ENCODE data around the gene SMARCA4.
"Not testable (repeated sequence)": the region's sequence is repeated elsewhere in the genome, so short reads cannot be mapped to it uniquely, and the experiment has no call there.

The SMARCA4 gene

GRCh38 chr19:11067356-11068113 is 106.7 kb downstream of the SMARCA4 start:
- no peak for TF ChIP-seq POLR2AphosphoS5 (IDR thresholded peaks at IDR 0.05; ENCODE audit: low read depth, low read length)
- TF ChIP-seq TAF1 (IDR thresholded peaks at IDR 0.05; ENCODE audit: borderline replicate concordance, low read depth, low read length): no peak
- TF ChIP-seq POLR2A (IDR thresholded peaks at IDR 0.05; ENCODE audit: low read depth, low read length): no peak
- DNase-seq (ENCODE audit: insufficient read length) (no peak), FAIRE-seq (peak; percentile 33)

DNA sequence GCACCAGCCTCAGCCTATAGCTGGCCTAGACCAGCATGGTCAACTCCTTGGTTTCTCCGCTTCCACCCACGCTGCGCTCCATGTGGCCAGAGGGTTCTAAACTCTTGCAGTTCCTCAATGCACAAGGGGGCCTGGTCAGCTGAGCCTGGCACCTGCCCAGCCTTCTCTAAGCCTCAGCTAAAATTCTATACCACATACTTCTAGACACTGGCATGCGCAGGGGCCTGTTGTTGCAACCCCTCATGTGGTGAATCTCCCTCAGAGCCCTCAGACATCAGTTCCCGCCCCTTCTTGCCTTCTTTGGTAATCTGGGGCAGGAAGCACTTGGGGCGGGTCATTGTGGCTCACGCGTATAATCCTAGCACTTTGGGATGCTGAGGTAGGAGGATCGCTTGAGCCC is 108.7 kb downstream of the SMARCA4 start:
- FAIRE-seq: no peak
- DNase-seq (ENCODE audit: insufficient read length): no peak
- TF ChIP-seq TAF1 (IDR thresholded peaks at IDR 0.05; ENCODE audit: borderline replicate concordance, low read depth, low read length) (no peak), POLR2A (IDR thresholded peaks at IDR 0.05; ENCODE audit: low read depth, low read length) (no peak), POLR2AphosphoS5 (IDR thresholded peaks at IDR 0.05; ENCODE audit: low read depth, low read length) (no peak)

DNA sequence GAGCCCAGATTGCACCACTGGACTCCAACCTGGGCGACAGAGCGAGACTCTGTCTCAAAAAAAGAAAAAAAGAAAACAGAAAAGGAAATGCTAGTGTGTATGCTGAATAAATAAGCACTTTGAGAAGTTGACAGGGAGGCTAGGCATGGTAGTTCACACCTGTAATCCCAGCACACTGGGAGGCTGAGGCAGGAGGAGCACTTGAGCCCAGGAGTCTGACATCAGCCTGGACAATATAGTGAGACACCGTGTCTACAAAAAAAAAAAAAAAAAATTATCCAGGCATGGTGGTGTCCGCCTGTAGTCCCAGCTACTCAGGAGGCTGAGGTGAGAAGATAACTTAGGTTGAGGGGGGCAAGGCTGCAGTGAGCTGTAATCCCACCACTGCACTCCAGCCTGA is 109.3 kb downstream of the SMARCA4 start:
- TF ChIP-seq TAF1 (IDR thresholded peaks at IDR 0.05; ENCODE audit: borderline replicate concordance, low read depth, low read length): no peak
- TF ChIP-seq POLR2A (IDR thresholded peaks at IDR 0.05; ENCODE audit: low read depth, low read length): no peak
- TF ChIP-seq POLR2AphosphoS5 (IDR thresholded peaks at IDR 0.05; ENCODE audit: low read depth, low read length): no peak
- DNase-seq (ENCODE audit: insufficient read length) (no peak), FAIRE-seq (no peak)

GRCh38 chr19:11073568-11073967 is 112.7 kb downstream of the SMARCA4 start:
- no peak for TF ChIP-seq TAF1 (IDR thresholded peaks at IDR 0.05; ENCODE audit: borderline replicate concordance, low read depth, low read length)
- TF ChIP-seq POLR2AphosphoS5 (IDR thresholded peaks at IDR 0.05; ENCODE audit: low read depth, low read length): no peak
- no peak for TF ChIP-seq POLR2A (IDR thresholded peaks at IDR 0.05; ENCODE audit: low read depth, low read length)
- DNase-seq (ENCODE audit: insufficient read length) (no peak), FAIRE-seq (no peak)

DNA sequence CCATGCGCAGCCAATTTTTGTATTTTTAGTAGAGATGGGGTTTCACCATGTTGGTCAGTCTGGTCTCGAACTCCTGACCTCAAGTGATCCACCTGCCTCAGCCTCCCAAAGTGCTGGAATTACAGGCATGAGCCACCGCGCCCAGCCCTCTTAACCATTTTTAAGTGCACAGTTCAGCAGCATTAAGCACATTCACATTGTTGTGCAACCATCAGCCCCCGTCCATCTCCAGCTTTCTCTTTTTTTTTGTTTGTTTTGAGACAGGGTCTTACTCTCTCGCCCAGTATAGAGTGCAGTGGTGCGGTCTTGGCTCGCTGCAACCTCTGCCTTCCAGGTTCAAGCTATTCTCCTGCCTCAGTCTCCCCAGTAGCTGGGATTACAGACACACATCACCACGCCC is 116.0 kb downstream of the SMARCA4 start:
- not testable (repeated sequence) for DNase-seq (ENCODE audit: insufficient read length); FAIRE-seq

DNA sequence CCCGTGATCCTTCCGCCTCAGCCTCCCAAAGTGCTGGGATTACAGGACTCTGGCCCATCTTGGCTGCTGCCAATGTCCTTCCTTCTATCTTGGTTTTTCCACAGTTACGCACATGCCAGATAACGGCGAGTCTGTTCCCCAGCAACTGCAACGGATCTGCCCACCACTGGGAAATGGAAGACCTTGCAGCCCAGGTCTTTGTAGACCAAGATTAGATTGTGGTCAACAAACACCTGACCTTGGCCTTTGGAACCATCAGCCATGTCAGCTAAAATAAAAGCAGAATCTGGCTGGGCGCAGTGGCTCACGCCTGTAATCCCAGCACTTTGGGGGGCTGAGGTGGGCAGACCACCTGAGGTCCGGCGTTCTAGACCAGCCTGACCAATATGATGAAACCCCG is 118.1 kb downstream of the SMARCA4 start:
- no peak for FAIRE-seq

GRCh38 chr19:11079999-11080398 is 119.2 kb downstream of the SMARCA4 start:
- DNase-seq (ENCODE audit: insufficient read length) (no peak), FAIRE-seq (no peak)
- TF ChIP-seq POLR2A (IDR thresholded peaks at IDR 0.05; ENCODE audit: low read depth, low read length): no peak
- TF ChIP-seq POLR2AphosphoS5 (IDR thresholded peaks at IDR 0.05; ENCODE audit: low read depth, low read length): no peak
- no peak for TF ChIP-seq TAF1 (IDR thresholded peaks at IDR 0.05; ENCODE audit: borderline replicate concordance, low read depth, low read length)

More for the DNA sequence above, 118.1 kb downstream of the SMARCA4 start:
- DNase-seq (ENCODE audit: insufficient read length): no peak
- TF ChIP-seq POLR2A (IDR thresholded peaks at IDR 0.05; ENCODE audit: low read depth, low read length) (no peak), POLR2AphosphoS5 (IDR thresholded peaks at IDR 0.05; ENCODE audit: low read depth, low read length) (no peak), TAF1 (IDR thresholded peaks at IDR 0.05; ENCODE audit: borderline replicate concordance, low read depth, low read length) (no peak)

DNA sequence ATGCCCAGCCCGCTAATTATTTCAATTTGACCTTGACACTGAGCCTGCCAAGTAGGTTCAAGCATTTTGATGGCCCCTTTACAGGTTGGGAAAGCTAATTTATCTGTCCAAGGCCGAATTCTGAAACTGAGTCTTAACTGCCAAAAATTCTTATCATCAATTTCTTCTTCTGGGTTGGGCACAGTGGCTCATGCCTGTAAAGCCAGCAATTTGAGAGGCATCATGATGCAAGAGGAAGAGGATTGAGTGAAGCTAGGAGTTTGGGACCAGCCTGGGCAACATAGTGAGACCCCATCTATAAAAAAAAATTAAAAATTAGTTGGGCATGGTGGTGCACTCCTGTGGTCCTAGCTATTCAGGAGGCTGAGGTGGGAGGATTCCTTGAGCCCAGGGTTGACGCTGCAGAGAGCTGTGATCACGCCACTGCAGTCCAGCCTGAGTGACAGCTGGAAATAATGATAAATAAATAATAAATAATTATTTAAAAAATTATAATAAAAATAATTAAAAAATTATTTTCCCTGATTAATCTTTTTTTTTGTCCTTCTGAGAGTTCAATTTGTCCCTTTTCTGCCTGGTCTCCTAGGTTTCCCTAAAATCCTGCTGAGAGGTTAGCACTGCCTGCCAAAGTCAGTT is 127.2 kb downstream of the SMARCA4 start:
- TF ChIP-seq POLR2AphosphoS5 (IDR thresholded peaks at IDR 0.05; ENCODE audit: low read depth, low read length): no peak
- no peak for TF ChIP-seq POLR2A (IDR thresholded peaks at IDR 0.05; ENCODE audit: low read depth, low read length)
- no peak for FAIRE-seq
- no peak for DNase-seq (ENCODE audit: insufficient read length)

DNA sequence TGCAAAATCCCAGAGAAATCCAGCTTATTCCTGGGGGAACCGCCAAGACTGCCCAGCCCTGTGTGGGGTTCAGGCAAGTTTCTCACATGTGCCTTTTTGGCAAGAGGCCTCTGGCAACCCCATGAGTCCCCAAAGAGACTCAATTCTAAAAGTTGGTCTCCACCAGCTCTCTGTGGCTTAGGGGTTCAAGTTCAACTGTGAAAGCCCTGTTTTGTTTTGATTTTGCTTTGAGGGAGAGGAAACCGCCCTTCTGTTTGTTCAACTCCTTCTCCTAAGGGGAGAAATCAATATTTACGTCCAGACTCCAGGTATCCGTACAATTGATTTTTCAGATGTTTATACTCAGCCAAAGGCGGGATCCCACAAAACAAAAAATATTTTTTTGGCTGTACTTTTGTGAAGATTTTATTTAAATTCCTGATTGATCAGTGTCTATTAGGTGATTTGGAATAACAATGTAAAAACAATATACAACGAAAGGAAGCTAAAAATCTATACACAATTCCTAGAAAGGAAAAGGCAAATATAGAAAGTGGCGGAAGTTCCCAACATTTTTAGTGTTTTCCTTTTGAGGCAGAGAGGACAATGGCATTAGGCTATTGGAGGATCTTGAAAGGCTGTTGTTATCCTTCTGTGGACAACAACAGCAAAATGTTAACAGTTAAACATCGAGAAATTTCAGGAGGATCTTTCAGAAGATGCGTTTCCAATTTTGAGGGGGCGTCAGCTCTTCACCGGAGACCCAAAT is 127.8 kb downstream of the SMARCA4 start:
- TF ChIP-seq TAF1 (IDR thresholded peaks at IDR 0.05; ENCODE audit: borderline replicate concordance, low read depth, low read length): no peak
- no peak for TF ChIP-seq POLR2A (IDR thresholded peaks at IDR 0.05; ENCODE audit: low read depth, low read length)
- TF ChIP-seq POLR2AphosphoS5 (IDR thresholded peaks at IDR 0.05; ENCODE audit: low read depth, low read length): no peak
- FAIRE-seq: no peak
- DNase-seq (ENCODE audit: insufficient read length): no peak

DNA sequence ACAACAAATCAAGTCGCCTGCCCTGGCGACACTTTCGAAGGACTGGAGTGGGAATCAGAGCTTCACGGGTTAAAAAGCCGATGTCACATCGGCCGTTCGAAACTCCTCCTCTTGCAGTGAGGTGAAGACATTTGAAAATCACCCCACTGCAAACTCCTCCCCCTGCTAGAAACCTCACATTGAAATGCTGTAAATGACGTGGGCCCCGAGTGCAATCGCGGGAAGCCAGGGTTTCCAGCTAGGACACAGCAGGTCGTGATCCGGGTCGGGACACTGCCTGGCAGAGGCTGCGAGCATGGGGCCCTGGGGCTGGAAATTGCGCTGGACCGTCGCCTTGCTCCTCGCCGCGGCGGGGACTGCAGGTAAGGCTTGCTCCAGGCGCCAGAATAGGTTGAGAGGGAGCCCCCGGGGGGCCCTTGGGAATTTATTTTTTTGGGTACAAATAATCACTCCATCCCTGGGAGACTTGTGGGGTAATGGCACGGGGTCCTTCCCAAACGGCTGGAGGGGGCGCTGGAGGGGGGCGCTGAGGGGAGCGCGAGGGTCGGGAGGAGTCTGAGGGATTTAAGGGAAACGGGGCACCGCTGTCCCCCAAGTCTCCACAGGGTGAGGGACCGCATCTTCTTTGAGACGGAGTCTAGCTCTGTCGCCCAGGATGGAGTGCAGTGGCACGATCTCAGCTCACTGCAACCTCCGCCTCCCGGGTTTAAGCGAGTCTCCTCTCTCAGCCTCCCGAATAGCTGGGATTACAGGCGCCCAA is 128.6 kb downstream of the SMARCA4 start, which contains the start of gene LDLR:
LDLR (plus strand) TSS at position 210 of the 760 bp plus-strand sequence; CDS start at position 296, 86 bp downstream.
- DNase-seq (ENCODE audit: insufficient read length) (peak; percentile 52), FAIRE-seq (peak; percentile 81)
- TF ChIP-seq POLR2AphosphoS5 (IDR thresholded peaks at IDR 0.05; ENCODE audit: low read depth, low read length) (peak; percentile 75), POLR2A (IDR thresholded peaks at IDR 0.05; ENCODE audit: low read depth, low read length) (peak; percentile 79), TAF1 (IDR thresholded peaks at IDR 0.05; ENCODE audit: borderline replicate concordance, low read depth, low read length) (peak; percentile 43; the same call in 1 of the 2 replicates)

DNA sequence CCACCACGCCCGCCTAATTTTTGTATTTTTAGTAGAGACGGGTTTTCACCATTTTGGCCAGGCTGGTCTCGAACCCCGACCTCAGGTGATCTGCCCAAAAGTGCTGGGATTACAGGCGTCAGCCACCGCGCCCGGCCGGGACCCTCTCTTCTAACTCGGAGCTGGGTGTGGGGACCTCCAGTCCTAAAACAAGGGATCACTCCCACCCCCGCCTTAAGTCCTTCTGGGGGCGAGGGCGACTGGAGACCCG is 129.1 kb downstream of the SMARCA4 start:
- DNase-seq (ENCODE audit: insufficient read length); FAIRE-seq: not testable (repeated sequence)
